GM18499 (cell line): Measurements from ENCODE around the gene IFI6.
"Not testable (repeated sequence)": the region's sequence is repeated elsewhere in the genome, so short reads cannot be mapped to it uniquely, and the experiment has no call there.

Experiments
- ATAC-seq: cut with Tn5 transposase; IDR thresholded peaks from one replicate; pipeline ENCODE4 v1.9.1; 2021; ENCODE audit warnings: moderate number of reproducible peaks; ENCODE audit not compliant: insufficient read depth, unreplicated experiment

Gene IFI6, protein sequence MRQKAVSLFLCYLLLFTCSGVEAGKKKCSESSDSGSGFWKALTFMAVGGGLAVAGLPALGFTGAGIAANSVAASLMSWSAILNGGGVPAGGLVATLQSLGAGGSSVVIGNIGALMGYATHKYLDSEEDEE

DNA sequence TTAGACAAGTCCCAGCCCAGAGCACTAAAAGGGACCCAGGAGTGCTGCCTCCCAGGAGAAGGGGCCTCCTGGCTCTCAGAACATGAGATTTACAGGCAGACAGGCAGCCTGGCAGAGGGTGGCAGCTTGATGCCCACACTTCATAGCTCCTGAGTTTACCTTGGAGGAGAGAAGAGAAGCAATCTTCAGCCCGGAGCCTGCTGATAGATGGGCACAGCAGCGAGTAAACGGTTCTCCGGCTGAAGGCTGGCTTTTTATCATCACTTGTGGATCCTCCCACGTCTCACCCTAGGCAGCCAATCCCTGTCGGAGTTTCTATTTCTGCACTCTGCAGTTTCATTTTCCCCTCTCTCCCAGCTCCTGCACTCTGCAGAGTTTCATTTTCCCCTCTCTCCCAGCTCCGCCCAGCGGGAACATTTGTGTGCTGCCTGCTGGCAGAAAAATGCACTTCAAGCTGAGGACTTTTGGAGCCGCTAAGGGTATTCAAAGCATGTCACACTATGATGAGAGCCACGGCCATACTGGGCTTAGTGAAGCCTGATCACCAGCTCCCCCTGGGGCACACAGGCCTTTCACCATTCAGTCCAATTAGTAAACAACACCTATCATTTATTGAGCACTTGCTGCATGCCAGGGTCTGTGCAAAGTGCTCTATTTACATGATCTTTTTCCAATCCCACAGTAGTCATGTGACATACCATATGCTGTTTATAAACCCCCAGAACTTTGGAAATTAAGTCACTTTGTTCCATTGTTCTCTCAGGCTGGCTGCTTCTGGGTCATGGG, at the start of gene IFI6:
Gene IFI6 (minus strand): TSS at position 229 of the 786 bp plus-strand sequence. CDS start 2,878 bp downstream, outside the sequence.
- ATAC-seq: no peak

DNA sequence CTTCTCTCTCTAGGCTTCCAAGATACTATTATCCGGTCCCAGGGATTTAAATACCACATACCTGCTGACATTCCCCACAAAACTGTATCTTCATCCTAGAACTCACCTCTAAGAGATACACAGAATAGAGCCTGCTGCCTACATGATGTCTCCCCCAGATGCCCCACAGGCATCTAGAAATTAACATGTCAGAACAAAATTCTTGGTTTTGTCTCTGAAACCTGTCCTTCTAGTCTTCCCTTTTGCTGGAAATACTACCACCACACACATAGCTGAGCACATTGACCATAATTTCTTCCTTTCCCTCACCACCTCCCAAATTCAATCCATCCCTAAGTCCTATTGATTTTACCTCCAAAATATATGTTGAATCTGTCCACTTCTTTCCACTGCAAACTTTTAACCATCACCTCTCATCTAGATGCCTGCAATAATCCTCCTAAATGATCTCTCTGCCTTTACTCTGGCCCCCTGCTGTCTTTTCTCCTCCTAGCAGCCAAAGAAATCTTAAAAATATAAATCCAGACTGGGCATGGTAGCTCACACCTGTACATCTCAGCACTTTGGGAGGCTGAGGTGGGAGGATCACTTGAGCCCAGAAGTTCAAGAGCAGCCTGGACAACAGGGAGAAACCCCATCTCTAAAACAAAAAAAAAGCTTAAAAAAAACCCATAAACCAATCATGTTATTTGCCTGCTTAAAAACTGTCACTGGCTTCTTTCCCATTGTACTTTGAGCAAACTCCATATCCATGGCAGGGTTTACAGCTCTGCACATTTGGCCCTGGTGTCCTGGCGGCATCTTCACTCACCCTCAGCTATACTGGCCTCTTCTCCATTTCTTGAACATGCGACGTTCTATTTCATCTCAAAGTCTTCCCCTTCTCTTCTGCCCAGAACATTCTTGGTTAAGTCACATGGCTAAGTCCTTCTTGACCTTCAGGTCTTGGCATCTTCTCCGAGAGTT, 47.6 kb upstream of the IFI6 start:
- no peak for ATAC-seq

DNA sequence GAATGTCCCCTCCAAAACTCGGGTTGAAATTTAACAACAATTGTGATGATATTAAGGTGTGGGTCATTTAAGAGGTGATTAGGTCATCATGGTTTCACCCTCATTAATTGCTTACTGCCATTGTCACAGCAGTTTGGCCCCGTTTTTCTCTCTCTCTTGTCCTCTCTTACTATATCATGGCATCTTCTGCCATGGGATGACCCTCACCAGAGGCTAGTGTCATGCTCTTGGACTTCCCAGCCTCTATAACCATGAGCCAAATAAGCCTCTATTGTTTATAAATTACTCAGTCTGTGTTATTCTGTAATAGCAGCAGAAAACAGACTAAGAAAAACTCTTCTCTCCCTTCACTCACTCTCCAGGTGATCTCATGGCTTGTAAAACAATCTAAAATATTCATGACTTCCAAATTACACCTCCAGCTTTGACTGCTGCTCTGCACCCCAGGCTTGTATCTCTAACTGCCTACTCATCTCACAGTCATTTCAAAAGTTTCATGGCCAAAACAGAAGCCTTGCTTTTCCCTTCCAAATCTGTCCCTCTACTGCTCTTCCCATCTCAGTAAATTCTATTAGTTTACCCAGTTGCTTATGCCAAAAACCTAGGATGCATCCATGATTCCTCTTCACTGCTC, 44.4 kb upstream of the IFI6 start:
- ATAC-seq: no peak

- ATAC-seq: no peak
Observed at GRCh38 chr1:27713869-27714513, 42.0 kb upstream of the IFI6 start.

GRCh38 chr1:27713139-27713725, 41.2 kb upstream of the IFI6 start:
- no peak for ATAC-seq

- ATAC-seq: no peak
Observed at GRCh38 chr1:27710574-27710973, 38.6 kb upstream of the IFI6 start.

GRCh38 chr1:27705545-27705944, 33.6 kb upstream of the IFI6 start:
- ATAC-seq: no peak

DNA sequence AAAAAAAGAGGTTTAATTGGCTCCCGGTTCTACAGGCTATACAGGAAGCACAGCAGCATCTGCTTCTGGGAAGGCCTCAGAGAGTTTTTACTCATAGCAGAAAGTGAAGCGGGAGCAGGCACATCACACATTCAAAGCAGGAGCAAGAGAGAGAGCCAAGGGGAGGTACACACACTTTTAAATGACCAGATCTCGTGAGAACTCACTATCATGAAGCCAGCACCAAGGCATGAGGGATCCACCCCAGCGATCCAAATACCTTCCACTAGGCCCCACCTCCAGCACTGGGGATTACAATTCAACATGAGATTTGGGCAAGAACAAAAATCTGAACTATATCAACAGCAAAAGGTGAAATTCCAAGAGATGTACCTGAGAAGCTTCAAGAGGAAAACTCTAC, 33.0 kb upstream of the IFI6 start:
- ATAC-seq: no peak

DNA sequence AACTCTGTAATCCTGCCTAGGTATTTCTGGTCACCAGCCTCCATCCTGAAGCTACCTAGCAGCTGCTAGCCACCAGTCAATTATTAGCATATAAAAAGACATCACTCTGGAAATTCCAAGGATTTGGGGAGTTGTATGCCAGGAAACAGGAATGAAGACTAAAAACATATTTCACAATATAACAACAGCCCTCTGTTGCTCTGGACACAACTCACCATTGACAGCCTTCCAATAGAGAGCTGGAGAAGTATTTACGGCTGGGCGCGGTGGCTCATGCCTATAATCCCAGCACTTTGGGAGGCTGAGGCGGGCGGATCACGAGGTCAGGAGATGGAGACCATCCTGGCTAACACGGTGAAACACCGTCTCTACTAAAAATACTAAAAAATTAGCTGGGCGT, 24.8 kb upstream of the IFI6 start:
- ATAC-seq: not testable (repeated sequence)

DNA sequence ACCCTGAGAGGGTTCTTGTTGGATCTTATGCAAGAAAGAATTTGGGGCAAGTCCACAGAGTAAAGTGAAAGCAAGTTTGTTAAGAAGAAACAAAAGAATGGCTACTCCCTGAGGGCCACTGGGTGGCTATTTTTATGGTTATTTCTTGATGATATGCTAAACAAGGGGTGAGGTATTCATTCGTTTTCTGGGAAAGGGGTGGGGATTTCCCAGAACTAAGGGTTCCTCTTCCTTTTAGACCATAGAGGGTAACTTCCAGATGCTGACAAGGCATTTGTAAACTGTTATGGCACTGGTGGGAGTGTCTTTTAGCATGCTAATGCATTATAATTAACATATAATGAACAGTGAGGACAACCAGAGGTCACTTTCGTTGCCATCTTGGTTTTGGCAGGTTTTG, 18.2 kb upstream of the IFI6 start:
- ATAC-seq: no peak

- no peak for ATAC-seq
Observed at GRCh38 chr1:27689423-27690173, 17.6 kb upstream of the IFI6 start.

DNA sequence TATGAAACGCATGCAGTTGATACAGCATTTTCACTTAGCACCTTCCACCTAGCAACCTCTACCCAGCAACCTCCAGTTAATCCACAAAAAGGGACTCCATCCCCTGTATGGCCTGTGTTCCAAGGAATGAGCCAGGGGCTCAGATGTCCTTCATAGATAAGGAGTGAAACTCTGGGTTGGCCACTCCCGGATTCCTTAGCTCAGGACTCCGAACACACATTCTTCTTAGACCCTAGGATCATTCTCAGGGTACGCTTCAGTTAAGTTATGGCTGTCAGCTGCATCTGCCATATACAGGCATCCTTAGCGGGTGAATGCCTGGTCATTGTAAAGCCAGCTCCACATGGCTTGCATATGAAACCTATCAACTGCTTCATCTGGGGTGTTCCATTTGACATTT, 15.9 kb upstream of the IFI6 start:
- no peak for ATAC-seq

DNA sequence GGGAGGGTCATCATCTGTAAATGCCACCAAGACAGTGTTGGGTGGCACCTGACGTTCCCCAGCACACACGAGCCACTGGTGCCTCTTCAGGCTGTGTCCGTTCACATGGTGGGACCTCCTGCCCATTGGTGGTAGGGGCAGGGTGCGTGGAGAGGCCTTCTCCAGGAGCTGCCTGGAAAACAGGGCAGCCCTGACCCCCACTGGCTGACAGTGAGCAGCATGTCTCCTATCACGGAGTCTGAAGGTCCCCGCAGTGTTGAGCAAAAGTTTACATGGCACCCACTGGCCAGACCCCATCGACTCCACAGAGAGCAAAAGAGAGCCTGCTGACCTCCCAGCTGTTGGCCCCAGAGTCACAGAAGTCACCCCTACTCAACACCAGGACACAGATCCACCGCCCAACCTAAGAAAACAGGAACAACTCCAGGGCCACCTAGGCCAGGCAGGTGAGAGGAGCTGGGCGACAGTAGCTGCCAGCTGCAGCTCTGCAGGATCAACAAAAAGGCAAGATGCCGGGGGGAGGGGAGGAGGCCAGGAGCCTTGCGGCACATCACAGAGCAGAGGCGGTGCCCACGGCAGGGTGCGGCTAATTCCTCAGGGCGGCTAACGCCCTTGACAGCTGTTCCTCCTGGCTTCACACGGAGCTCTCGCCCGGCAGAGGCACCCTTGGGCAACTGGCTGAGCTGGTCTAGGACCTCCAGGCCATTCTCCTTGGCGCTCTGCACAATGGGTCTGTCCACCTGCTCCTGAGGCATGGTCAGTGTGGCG, 14.4 kb upstream of the IFI6 start:
- ATAC-seq: no peak

DNA sequence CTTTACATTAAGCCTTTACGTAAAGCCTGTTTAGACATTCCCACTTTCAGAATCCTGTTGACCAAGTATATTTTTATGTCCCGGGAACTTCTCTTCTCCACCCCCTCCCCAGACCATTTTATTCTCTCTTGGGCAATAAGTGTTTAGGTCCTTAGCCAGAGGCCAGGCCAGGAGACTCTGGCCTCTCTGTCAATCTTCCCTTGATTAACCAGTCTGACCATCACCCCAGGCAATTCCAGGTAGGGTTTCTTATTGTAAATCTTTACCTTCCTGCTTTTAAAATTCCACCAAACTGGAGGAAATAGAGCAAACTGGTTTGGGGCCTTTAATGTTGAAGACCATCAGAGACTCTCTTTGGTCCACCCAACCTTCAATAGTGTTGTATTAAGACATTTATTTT, 12.2 kb upstream of the IFI6 start:
- ATAC-seq: no peak

GRCh38 chr1:27682351-27682944, 10.5 kb upstream of the IFI6 start:
- no peak for ATAC-seq

- ATAC-seq: not testable (repeated sequence)
Observed at GRCh38 chr1:27681580-27681979, 9.6 kb upstream of the IFI6 start.

GRCh38 chr1:27680225-27680791, 8.3 kb upstream of the IFI6 start:
- not testable (repeated sequence) for ATAC-seq

DNA sequence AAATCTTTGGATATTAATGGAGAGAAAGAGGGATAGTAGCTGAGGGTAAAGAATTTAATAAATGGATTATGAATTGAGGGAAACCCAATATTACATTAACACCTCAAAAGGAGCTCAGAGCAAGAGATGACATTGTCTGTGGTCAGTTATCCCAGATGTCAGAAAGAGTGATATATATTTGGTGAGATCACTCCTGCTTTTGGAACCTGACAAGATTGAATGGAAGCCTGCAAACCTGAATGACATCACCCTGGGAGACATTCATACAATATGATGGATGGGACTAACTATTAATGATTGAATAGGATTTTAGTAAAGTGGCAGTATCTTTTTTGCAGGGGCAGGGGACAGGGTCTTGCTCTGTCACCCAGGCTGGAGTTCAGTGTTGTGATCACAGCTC, 6.8 kb upstream of the IFI6 start:
- ATAC-seq: no peak
